Measurements from ENCODE around the gene DNAJB1.
A peak's percentile ranks its signal among the peaks of the same experiment; 100 is the strongest.
"Not testable (repeated sequence)": the region's sequence is repeated elsewhere in the genome, so short reads cannot be mapped to it uniquely, and the experiment has no call there.

DNAJB1 gene

GRCh38 chr19:14517840-14518505 is at the start of gene DNAJB1:
Gene DNAJB1 (minus strand): TSS chr19:14518397. CDS start chr19:14518349, 48 bp downstream.
- peak; percentile 62 to 69 for DNase-seq

- no peak for DNase-seq
Measured at GRCh38 chr19:14567079-14567478, 48.9 kb upstream of the DNAJB1 start.

GRCh38 chr19:14566712-14567077 is 48.5 kb upstream of the DNAJB1 start:
- no peak for DNase-seq

GRCh38 chr19:14565765-14566711 is 47.8 kb upstream of the DNAJB1 start:
- DNase-seq, result no peak

- no peak for DNase-seq
Measured at GRCh38 chr19:14565298-14565679, 47.1 kb upstream of the DNAJB1 start.

GRCh38 chr19:14564652-14565297 is 46.6 kb upstream of the DNAJB1 start:
- DNase-seq, result not testable (repeated sequence)

GRCh38 chr19:14563989-14564651 is 45.9 kb upstream of the DNAJB1 start:
- DNase-seq, result peak; percentile 26 to 51

- DNase-seq, result no peak
Measured at GRCh38 chr19:14563590-14563926, 45.4 kb upstream of the DNAJB1 start.

- no peak for DNase-seq
Measured at GRCh38 chr19:14562660-14563589, 44.7 kb upstream of the DNAJB1 start.

- no peak for DNase-seq
Measured at GRCh38 chr19:14561847-14562351, 43.7 kb upstream of the DNAJB1 start.

- DNase-seq, result no peak
Measured at GRCh38 chr19:14561249-14561648, 43.1 kb upstream of the DNAJB1 start.

- no peak for DNase-seq
Measured at GRCh38 chr19:14560776-14561108, 42.5 kb upstream of the DNAJB1 start.

GRCh38 chr19:14559916-14560775 is 41.9 kb upstream of the DNAJB1 start:
- DNase-seq, result no peak

- no peak for DNase-seq
Measured at GRCh38 chr19:14558370-14559066, 40.3 kb upstream of the DNAJB1 start.

- DNase-seq, result peak; percentile 60 to 74
Measured at GRCh38 chr19:14556662-14557188, 38.5 kb upstream of the DNAJB1 start.

GRCh38 chr19:14555918-14556661 is 37.9 kb upstream of the DNAJB1 start:
- no peak for DNase-seq

- no peak for DNase-seq
Measured at GRCh38 chr19:14554382-14554812, 36.2 kb upstream of the DNAJB1 start.

- no peak for DNase-seq
Measured at GRCh38 chr19:14553939-14554243, 35.7 kb upstream of the DNAJB1 start.
